Peyer's patch (tissue), 4 donors: ENCODE results near the gene CDH4. TPM values are rescaled to one million over a fixed set of nuclear protein-coding genes. Genes with fewer than 3 reads are reported as not detected.

Experiments used
- DNase-seq, 3 donors: peaks; one replicate each; pipeline ENCODE4 v3.0.0-alpha.2; 2017 to 2019
- H3K27ac ChIP-seq, 4 donors: fragments of 200-600 bp; sonication (generic); one replicate each; pipeline ENCODE4 v1.5.1; 2016 to 2019
- H3K27me3 ChIP-seq, 2 donors: fragments of 200-600 bp; sonication (generic); one replicate each; pipeline ENCODE4 v1.5.1; 2019
- H3K36me3 ChIP-seq, 3 donors: fragments of 200-600 bp; sonication (generic); one replicate each; pipeline ENCODE4 v1.5.1; 2016 to 2019
- H3K4me1 ChIP-seq, 4 donors: fragments of 200-600 bp; sonication (generic); one replicate each; pipeline ENCODE4 v1.5.1; 2016 to 2019
- H3K4me3 ChIP-seq, 4 donors: fragments of 200-600 bp; sonication (generic); 1 replicate in 3 of 4; 2 replicates in 1 of 4; pipeline ENCODE4 v1.5.1; 2016 to 2019; ENCODE audit warnings: mild to moderate bottlenecking in 1 of 4
- H3K9me3 ChIP-seq, 4 donors: fragments of 200-600 bp; sonication (generic); one replicate each; pipeline ENCODE4 v1.5.1; 2016 to 2019; ENCODE audit warnings: mild to moderate bottlenecking in 1 of 4
- CTCF ChIP-seq, 6 experiments: fragments of 450-650 bp in 4 of 6; fragments of 200-600 bp in 2 of 6; sonication (generic) in 1 of 6; IDR thresholded peaks; one replicate each; pipeline ENCODE4 v1.5.1; 2017 to 2019; ENCODE audit warnings: antibody characterized with exemption in 6 of 6, mild to moderate bottlenecking in 3 of 6, moderate library complexity in 1 of 6
- POLR2A ChIP-seq, 2 donors: fragments of 450-650 bp; IDR thresholded peaks; one replicate each; pipeline ENCODE4 v1.5.1; 2017; ENCODE audit warnings: antibody characterized with exemption in 2 of 2, mild to moderate bottlenecking in 2 of 2, moderate library complexity in 2 of 2
- total RNA-seq, 4 donors: library from RNA; depleted of rRNA; stranded (reverse); fragments of >200 nt; gene quantifications; one replicate each; pipeline ENCODE4 v1.1.0, GENCODE V29; 2016

The CDH4 gene
- total RNA-seq, 4 donors from 2014 or later: 0.27 TPM; not detected in 3

GRCh38 chr20:61328911-61329558 is 77.0 kb downstream of the CDH4 start:
- no peaks in the 10 kb centered on the region for H3K4me1 ChIP-seq
- H3K9me3 ChIP-seq: no peaks in the 10 kb centered on the region
- no peak for DNase-seq
- H3K27me3 ChIP-seq: no peaks in the 10 kb centered on the region
- no peak overlapping the region for H3K4me3 ChIP-seq
- H3K36me3 ChIP-seq: no peaks in the 10 kb centered on the region
- TF ChIP-seq POLR2A (IDR thresholded peaks at IDR 0.05) (no peak), CTCF (IDR thresholded peaks at IDR 0.05) (no peak)
- no peak overlapping the region for H3K27ac ChIP-seq

GRCh38 chr20:61330441-61330840 is 78.4 kb downstream of the CDH4 start:
- Histone ChIP-seq H3K4me1 (no peaks in the 10 kb centered on the region), H3K27me3 (no peaks in the 10 kb centered on the region)
- no peak for DNase-seq

GRCh38 chr20:61331543-61331942 is 79.5 kb downstream of the CDH4 start:
- no peak for TF ChIP-seq POLR2A (IDR thresholded peaks at IDR 0.05)
- Histone ChIP-seq H3K36me3 (no peaks in the 10 kb centered on the region), H3K4me3 (no peak overlapping the region), H3K9me3 (no peaks in the 10 kb centered on the region), H3K4me1 (no peaks in the 10 kb centered on the region), H3K27me3 (no peaks in the 10 kb centered on the region), H3K27ac (no peak overlapping the region)
- DNase-seq: peak in 1 of 3 donors; percentile 69

More at GRCh38 chr20:61330441-61330840, 78.4 kb downstream of the CDH4 start:
- no peaks in the 10 kb centered on the region for H3K9me3 ChIP-seq
- no peak for TF ChIP-seq POLR2A (IDR thresholded peaks at IDR 0.05)
- no peak for TF ChIP-seq CTCF (IDR thresholded peaks at IDR 0.05)
- no peak overlapping the region for H3K4me3 ChIP-seq
- H3K27ac ChIP-seq: no peak overlapping the region
- H3K36me3 ChIP-seq: no peaks in the 10 kb centered on the region

GRCh38 chr20:61332016-61332975 is 80.2 kb downstream of the CDH4 start:
- H3K27me3 ChIP-seq: no peaks in the 10 kb centered on the region
- H3K27ac ChIP-seq: no peak overlapping the region
- no peak for DNase-seq
- no peaks in the 10 kb centered on the region for H3K4me1 ChIP-seq
- H3K4me3 ChIP-seq: no peak overlapping the region
- no peak for TF ChIP-seq POLR2A (IDR thresholded peaks at IDR 0.05)
- H3K9me3 ChIP-seq: no peaks in the 10 kb centered on the region
- no peaks in the 10 kb centered on the region for H3K36me3 ChIP-seq

GRCh38 chr20:61333484-61334108 is 81.5 kb downstream of the CDH4 start:
- Histone ChIP-seq H3K27me3 (no peaks in the 10 kb centered on the region), H3K27ac (no peak overlapping the region), H3K36me3 (no peaks in the 10 kb centered on the region), H3K9me3 (no peaks in the 10 kb centered on the region), H3K4me1 (no peaks in the 10 kb centered on the region), H3K4me3 (no peak overlapping the region)
- no peak for DNase-seq
- TF ChIP-seq CTCF (IDR thresholded peaks at IDR 0.05): no peak

- Histone ChIP-seq H3K27me3 (no peaks in the 10 kb centered on the region), H3K4me3 (no peak overlapping the region), H3K4me1 (no peaks in the 10 kb centered on the region), H3K36me3 (no peaks in the 10 kb centered on the region), H3K9me3 (no peaks in the 10 kb centered on the region), H3K27ac (no peak overlapping the region)
- no peak for DNase-seq
- TF ChIP-seq CTCF (IDR thresholded peaks at IDR 0.05): no peak
- no peak for TF ChIP-seq POLR2A (IDR thresholded peaks at IDR 0.05)
Measured at GRCh38 chr20:61340157-61340556, 88.1 kb downstream of the CDH4 start.
